Naive thymus-derived CD4-positive, alpha-beta T cell (primary cell): ENCODE results near the gene CCDC83. TPM values are rescaled to one million over a fixed set of nuclear protein-coding genes. Genes with fewer than 3 reads are reported as not detected.
A peak's percentile ranks its signal among the peaks of the same experiment; 100 is the strongest.

Experiments used
- ATAC-seq: fragments of 150-1000 bp; cut with Tn5 transposase; 2 replicates; pipeline ENCODE4 v1.10.0; 2021; ENCODE audit warnings: mild to moderate bottlenecking, moderate library complexity
- CTCF ChIA-PET: fragments of 350-600 bp; sonication (Branson Sonifier 250); formaldehyde crosslinking; loops from one replicate; lab custom pipeline; 2021; ENCODE audit warnings: antibody characterized with exemption; lab: Charles Lee
- POLR2A ChIA-PET: fragments of 350-600 bp; sonication (Branson Sonifier 250); formaldehyde crosslinking; loops from one replicate; lab custom pipeline; 2021; ENCODE audit warnings: antibody characterized with exemption, inconsistent platforms; lab: Charles Lee
- DNase-seq, 9 donors: peaks; one replicate each; pipeline versions ENCODE4 v3.0.0 to v3.0.0-alpha.2; 2020 to 2022; ENCODE audit warnings: mixed read lengths in 1 of 9
- H3K27ac ChIP-seq: one replicate; pipeline ENCODE4 v1.7.0; 2013; ENCODE audit warnings: mild to moderate bottlenecking, low read depth, low read length, moderate library complexity
- H3K27me3 ChIP-seq, 2 donors: one replicate each; pipeline ENCODE4 v1.7.0; 2013; ENCODE audit warnings: low read length in 2 of 2, mild to moderate bottlenecking in 2 of 2, moderate library complexity in 2 of 2; ENCODE audit not compliant: control insufficient read depth in 2 of 2, insufficient read depth in 2 of 2
- H3K36me3 ChIP-seq, 3 experiments: 1 replicate in 2 of 3; 2 replicates in 1 of 3; pipeline ENCODE4 v1.7.0; 2013; ENCODE audit warnings: low read length in 3 of 3, mild to moderate bottlenecking in 3 of 3, moderate library complexity in 1 of 3; ENCODE audit not compliant: insufficient read depth in 3 of 3, control insufficient read depth in 2 of 3
- H3K4me1 ChIP-seq, 2 donors: one replicate each; pipeline ENCODE4 v1.7.0; 2013; ENCODE audit warnings: low read length in 2 of 2, mild to moderate bottlenecking in 2 of 2, moderate library complexity in 1 of 2; ENCODE audit not compliant: control insufficient read depth in 2 of 2, insufficient read depth in 2 of 2
- H3K4me3 ChIP-seq: 2 replicates; pipeline ENCODE4 v1.7.0; 2013; ENCODE audit warnings: mild to moderate bottlenecking, low read length
- H3K9me3 ChIP-seq, 3 experiments: 1 replicate in 2 of 3; 2 replicates in 1 of 3; pipeline ENCODE4 v1.7.0; 2013; ENCODE audit warnings: low read length in 3 of 3; ENCODE audit not compliant: control insufficient read depth in 2 of 3
- H3K27ac Mint-ChIP-seq, 9 donors: one replicate each; pipeline ENCODE4 v1.8.0; 2020 to 2022; ENCODE audit warnings: mixed read lengths in 9 of 9, mild to moderate bottlenecking in 8 of 9, moderate library complexity in 5 of 9, inconsistent platforms in 2 of 9
- H3K27me3 Mint-ChIP-seq, 5 donors: one replicate each; pipeline ENCODE4 v1.8.0; 2021 to 2022; ENCODE audit warnings: mixed read lengths in 5 of 5, mild to moderate bottlenecking in 1 of 5
- H3K36me3 Mint-ChIP-seq, 5 donors: one replicate each; pipeline ENCODE4 v1.8.0; 2020 to 2022; ENCODE audit warnings: mixed read lengths in 5 of 5, mild to moderate bottlenecking in 3 of 5, inconsistent platforms in 1 of 5
- H3K4me1 Mint-ChIP-seq, 7 donors: one replicate each; pipeline ENCODE4 v1.8.0; 2020 to 2022; ENCODE audit warnings: mixed read lengths in 7 of 7, mild to moderate bottlenecking in 3 of 7, inconsistent platforms in 1 of 7
- H3K4me3 Mint-ChIP-seq, 10 donors: one replicate each; pipeline ENCODE4 v1.8.0; 2020 to 2022; ENCODE audit warnings: mild to moderate bottlenecking in 10 of 10, mixed read lengths in 10 of 10, moderate library complexity in 6 of 10, inconsistent platforms in 2 of 10
- H3K9me3 Mint-ChIP-seq, 11 donors: one replicate each; pipeline ENCODE4 v1.8.0; 2020 to 2022; ENCODE audit warnings: mixed read lengths in 11 of 11, mild to moderate bottlenecking in 4 of 11, inconsistent platforms in 1 of 11, moderate library complexity in 1 of 11
- intact Hi-C, 2 donors: fragments of 100-400 bp; cut with micrococcal nuclease; formaldehyde crosslinking; loops; one replicate each; pipeline ENCODE4 v1.15.1; 2023
- polyA plus RNA-seq, 2 donors: library from polyadenylated mRNA; unstranded; fragments of 300-500 nt; fragmentation: Illumina TruSeq; gene quantifications; one replicate each; pipeline ENCODE4 v1.2.3, GENCODE V29; 2021
- total RNA-seq, 6 experiments: library from RNA in 5 of 6; stranded (reverse) in 5 of 6; gene quantifications; 1 replicate in 5 of 6; 2 replicates in 1 of 6; pipeline ENCODE4 v1.2.3 and lab custom pipeline; 2021 to 2026

CCDC83 gene
- total and polyA plus RNA-seq, 7 experiments from 2014 or later, result not detected

DNA sequence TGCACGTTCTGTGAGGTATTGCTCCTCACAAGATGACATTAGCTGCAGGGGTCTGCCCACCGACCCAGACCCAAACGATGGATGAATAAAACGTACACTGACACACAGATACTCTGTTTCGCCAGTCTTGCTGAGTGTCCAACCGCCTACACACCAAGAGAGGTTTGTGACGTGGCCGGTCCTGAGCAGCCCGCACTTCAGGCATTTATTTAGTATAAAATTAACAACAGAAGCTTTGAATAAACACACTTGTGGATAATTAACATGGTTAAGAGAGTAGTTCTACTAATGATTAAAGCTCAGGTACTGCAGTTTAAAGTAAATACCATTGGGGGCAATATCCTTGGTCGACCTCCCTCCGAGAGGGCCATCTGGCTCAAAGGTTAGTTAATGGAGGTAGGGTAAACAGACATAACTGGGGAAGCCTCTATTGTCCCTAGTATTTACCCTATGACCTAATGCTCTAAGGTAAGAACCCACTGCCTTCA, 75.7 kb downstream of the CCDC83 start:
- DNase-seq (no peak), ATAC-seq (no peak)
- Mint-ChIP-seq H3K27me3 (peaks cover 6 to 44% (median 14%) of the 10 kb centered on the region in 5 donors), H3K9me3 (peaks cover 0 to 10% (median 1%) of the 10 kb centered on the region in 11 donors), H3K4me3 (no peak overlapping the region), H3K4me1 (no peaks in the 10 kb centered on the region), H3K27ac (no peak overlapping the region), H3K36me3 (peaks cover 0 to 4% (median 0%) of the 10 kb centered on the region in 5 donors)
- POLR2A ChIA-PET, result no interaction called here
- intact Hi-C loops, result no loop called here
- H3K4me3 ChIP-seq, result no peak overlapping the region
- no peaks in the 10 kb centered on the region for H3K9me3 ChIP-seq
- H3K36me3 ChIP-seq, result no peaks in the 10 kb centered on the region
- H3K27me3 ChIP-seq, result no peaks in the 10 kb centered on the region
- no peak overlapping the region for H3K27ac ChIP-seq
- CTCF ChIA-PET, result no interaction called here
- no peaks in the 10 kb centered on the region for H3K4me1 ChIP-seq

DNA sequence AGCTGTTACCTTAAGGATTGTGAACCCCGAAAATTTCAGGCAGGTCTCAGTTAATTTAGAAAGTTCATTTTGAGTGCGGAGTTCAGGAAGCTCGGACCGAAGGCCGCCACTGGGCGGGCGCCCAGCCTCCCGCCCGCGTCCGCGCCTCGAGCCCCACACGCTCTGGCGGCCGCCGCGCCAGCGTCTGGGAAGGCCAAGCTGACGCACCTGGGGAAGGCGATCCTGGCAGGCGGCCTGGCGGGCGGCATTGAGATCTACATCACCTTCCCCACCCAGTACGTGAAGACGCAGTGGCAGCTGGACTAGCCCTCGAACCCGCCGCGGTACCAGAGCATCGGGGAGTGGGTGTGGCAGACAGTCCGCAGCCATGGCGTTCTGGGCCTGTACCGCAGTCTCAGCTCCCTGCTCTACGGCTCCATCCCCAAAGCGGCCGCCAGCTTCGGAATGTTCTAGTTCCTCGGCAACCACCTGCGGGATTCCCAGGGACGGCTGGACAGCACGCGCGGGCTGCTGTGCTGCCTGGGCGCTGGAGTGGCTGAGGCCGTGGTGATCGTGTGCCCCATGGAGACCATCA, 79.5 kb downstream of the CCDC83 start:
- Histone ChIP-seq H3K4me1 (no peaks in the 10 kb centered on the region), H3K36me3 (no peaks in the 10 kb centered on the region), H3K9me3 (no peaks in the 10 kb centered on the region), H3K27ac (no peak overlapping the region), H3K4me3 (no peak overlapping the region), H3K27me3 (no peaks in the 10 kb centered on the region)
- H3K27me3 Mint-ChIP-seq, result peaks cover 3 to 11% (median 7%) of the 10 kb centered on the region in 5 donors
- H3K27ac Mint-ChIP-seq, result no peak overlapping the region
- DNase-seq, result no peak
- H3K4me3 Mint-ChIP-seq, result no peak overlapping the region
- H3K36me3 Mint-ChIP-seq, result peaks cover 0 to 3% (median 0%) of the 10 kb centered on the region in 5 donors
- ChIA-PET POLR2A (no interaction called here), CTCF (no interaction called here)
- ATAC-seq, result no peak
- intact Hi-C loops, result no loop called here
- peaks cover 0 to 4% (median 0%) of the 10 kb centered on the region in 11 donors for H3K9me3 Mint-ChIP-seq
- no peaks in the 10 kb centered on the region for H3K4me1 Mint-ChIP-seq

DNA sequence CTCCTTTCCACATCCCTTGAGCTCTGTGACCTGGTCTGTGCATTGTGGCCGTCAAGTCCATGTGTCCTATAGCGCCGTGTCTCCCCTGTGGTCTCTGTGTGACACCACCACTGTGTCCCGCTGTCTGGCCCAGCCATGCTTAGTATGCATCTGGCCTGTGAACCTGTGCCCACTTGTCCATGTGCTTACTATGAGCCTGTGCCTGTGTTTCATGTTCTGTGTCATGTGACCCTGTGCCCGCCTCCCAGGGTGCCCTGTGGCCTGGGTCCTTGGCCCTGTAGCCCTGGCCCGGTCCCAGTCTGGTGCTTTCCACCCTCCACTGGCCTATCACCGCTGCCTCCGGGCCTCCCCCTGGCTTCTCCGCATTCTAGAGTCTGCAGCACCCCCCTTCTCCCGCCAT, 80.6 kb downstream of the CCDC83 start:
- Mint-ChIP-seq H3K27ac (no peak overlapping the region), H3K4me3 (no peak overlapping the region), H3K27me3 (peaks cover 0 to 8% (median 3%) of the 10 kb centered on the region in 5 donors), H3K4me1 (no peaks in the 10 kb centered on the region), H3K9me3 (peaks cover 0 to 8% (median 0%) of the 10 kb centered on the region in 11 donors), H3K36me3 (no peaks in the 10 kb centered on the region)
- H3K36me3 ChIP-seq, result no peaks in the 10 kb centered on the region
- no peak overlapping the region for H3K27ac ChIP-seq
- no peak for DNase-seq
- H3K4me3 ChIP-seq, result no peak overlapping the region
- ChIA-PET POLR2A (no interaction called here), CTCF (no interaction called here)
- H3K4me1 ChIP-seq, result no peaks in the 10 kb centered on the region
- intact Hi-C loops, result no loop called here
- no peak for ATAC-seq
- no peaks in the 10 kb centered on the region for H3K9me3 ChIP-seq
- no peaks in the 10 kb centered on the region for H3K27me3 ChIP-seq

DNA sequence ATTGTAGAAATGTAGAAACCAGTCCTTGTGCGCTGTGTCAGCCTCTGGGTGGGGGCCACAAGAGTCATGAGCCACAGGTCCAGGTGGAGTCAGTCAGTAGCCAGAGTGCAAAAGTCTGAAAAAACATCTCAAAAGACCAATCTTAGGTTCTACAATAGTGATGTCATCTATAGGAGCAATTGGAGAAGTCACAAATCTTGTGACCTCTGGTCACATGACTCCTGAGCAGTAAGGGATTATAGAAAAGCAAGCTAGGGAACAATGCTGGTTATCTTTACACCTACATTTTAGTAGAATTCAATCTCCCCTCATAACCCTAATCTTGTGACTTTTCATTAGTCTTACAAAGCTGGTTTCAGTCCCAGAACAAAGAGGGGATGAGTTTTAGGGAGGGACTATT, 82.7 kb downstream of the CCDC83 start:
- no peaks in the 10 kb centered on the region for H3K36me3 ChIP-seq
- Mint-ChIP-seq H3K9me3 (peaks cover 0 to 8% (median 0%) of the 10 kb centered on the region in 11 donors), H3K27me3 (peaks cover 0 to 6% (median 3%) of the 10 kb centered on the region in 5 donors), H3K4me3 (no peak overlapping the region), H3K36me3 (no peaks in the 10 kb centered on the region), H3K27ac (peak overlapping the region in 1 of 9 donors; percentile 3), H3K4me1 (no peaks in the 10 kb centered on the region)
- no peak overlapping the region for H3K27ac ChIP-seq
- no peaks in the 10 kb centered on the region for H3K9me3 ChIP-seq
- ATAC-seq, result no peak
- ChIA-PET POLR2A (no interaction called here), CTCF (no interaction called here)
- no peak overlapping the region for H3K4me3 ChIP-seq
- intact Hi-C loops, result no loop called here
- no peaks in the 10 kb centered on the region for H3K27me3 ChIP-seq
- no peak for DNase-seq
- H3K4me1 ChIP-seq, result no peaks in the 10 kb centered on the region

DNA sequence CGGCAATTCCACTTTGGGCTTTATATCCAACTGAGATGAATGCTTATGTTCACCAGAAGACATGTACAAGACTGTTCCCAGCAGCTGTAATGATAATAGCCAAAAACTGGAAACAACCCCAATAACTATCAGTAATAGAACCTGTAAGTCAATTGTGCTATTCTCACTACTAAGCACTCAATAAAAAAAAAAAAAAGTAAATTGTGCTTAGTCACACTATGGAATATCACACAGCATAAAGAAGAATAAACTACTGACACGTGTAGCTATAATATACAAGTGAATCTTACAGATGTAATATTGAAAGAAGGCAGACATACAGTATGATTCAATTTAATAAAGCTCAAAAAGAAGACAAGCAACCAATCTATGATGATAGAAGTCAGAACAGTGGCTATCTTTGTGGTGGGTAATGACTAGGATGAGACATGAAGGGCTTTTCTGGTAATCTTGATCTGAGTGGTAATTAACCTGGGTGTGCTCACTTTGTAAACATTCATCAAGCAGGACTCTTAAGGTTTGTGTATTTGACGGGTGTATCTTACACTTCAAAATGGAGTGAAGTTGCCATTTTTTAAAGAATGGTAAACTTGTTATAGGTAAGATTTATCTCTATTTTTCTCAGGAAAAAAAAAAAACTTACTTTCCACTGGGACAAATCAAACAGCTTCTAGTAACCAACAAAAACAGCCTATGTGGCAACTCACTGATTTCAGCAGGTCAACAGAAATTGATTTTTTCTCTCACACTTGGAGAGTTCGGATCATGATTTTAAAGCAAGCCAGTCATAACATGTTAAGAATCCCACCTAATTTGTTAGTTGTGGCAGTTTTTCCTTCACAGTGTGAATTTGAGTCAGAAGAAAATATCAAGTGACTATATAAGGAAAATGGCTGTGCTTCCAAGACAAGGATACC, 84.2 kb downstream of the CCDC83 start:
- H3K4me3 ChIP-seq, result no peak overlapping the region
- ChIA-PET CTCF (interaction anchor here (0.7 kb wide), 1 partner anchor 423 kb away, joined by 9 read pairs; no protein-coding TSS in a partner anchor), POLR2A (no interaction called here)
- intact Hi-C loops, result loop anchor here in 1 of 2 donors (2.0 to 10.0 kb wide), 5 partner anchors 85 to 668 kb away; partner anchors contain the start of gene CCDC83
- H3K27me3 Mint-ChIP-seq, result no peaks in the 10 kb centered on the region
- ATAC-seq (no peak), DNase-seq (no peak)
- H3K4me3 Mint-ChIP-seq, result no peak overlapping the region
- no peaks in the 10 kb centered on the region for H3K27me3 ChIP-seq
- no peaks in the 10 kb centered on the region for H3K36me3 Mint-ChIP-seq
- H3K4me1 Mint-ChIP-seq, result no peaks in the 10 kb centered on the region
- peaks cover 0 to 10% (median 0%) of the 10 kb centered on the region in 11 donors for H3K9me3 Mint-ChIP-seq
- H3K27ac ChIP-seq, result no peak overlapping the region
- no peak overlapping the region for H3K27ac Mint-ChIP-seq
- no peaks in the 10 kb centered on the region for H3K4me1 ChIP-seq
- no peaks in the 10 kb centered on the region for H3K9me3 ChIP-seq
- no peaks in the 10 kb centered on the region for H3K36me3 ChIP-seq

DNA sequence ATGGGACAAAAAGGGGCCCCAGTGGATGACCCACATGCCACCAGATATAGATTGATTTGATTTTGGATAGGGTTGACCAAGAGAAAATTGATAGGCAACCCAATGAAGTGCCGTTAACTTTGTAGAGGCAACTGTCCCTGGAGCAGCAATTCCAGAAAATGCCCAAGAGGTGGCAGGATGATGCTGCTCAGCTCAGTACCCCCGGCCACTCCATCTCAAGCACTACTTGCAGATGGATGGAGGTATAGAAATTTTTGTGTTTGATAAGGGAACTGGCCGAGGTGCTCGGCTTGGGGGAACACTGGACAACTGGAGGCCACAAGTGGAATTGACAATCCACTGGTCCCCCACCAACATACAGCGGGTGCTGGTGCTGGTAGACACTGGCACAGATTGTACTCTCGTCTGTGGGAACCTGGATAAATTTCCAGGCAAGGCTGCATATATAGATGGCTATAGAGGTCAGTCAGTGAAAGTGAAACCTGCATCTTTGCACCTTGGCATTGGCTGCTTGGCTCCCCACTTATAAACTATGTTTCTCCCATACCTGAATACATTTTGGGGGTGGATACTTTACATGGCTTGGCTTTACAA, 86.3 kb downstream of the CCDC83 start:
- Histone ChIP-seq H3K4me1 (no peaks in the 10 kb centered on the region), H3K27ac (no peak overlapping the region), H3K4me3 (no peak overlapping the region), H3K27me3 (no peaks in the 10 kb centered on the region), H3K36me3 (no peaks in the 10 kb centered on the region), H3K9me3 (peaks cover 0 to 11% (median 0%) of the 10 kb centered on the region in 3 experiments)
- Mint-ChIP-seq H3K9me3 (peaks cover 7 to 20% (median 10%) of the 10 kb centered on the region in 11 donors), H3K27me3 (no peaks in the 10 kb centered on the region), H3K36me3 (peaks cover 0 to 17% (median 4%) of the 10 kb centered on the region in 5 donors), H3K4me1 (peaks cover 0 to 10% (median 0%) of the 10 kb centered on the region in 7 donors), H3K4me3 (no peak overlapping the region), H3K27ac (no peak overlapping the region)
- ATAC-seq (peak; percentile 61), DNase-seq (no peak)
- intact Hi-C loops, result loop anchor here (1.0 to 10.0 kb wide), 7 partner anchors 87 to 666 kb away; partner anchors contain the start of gene CCDC83 (in 1 of the 2)
- ChIA-PET POLR2A (no interaction called here), CTCF (no interaction called here)
